ENCODE results near the gene MEIS2.

- no peak for TF ChIP-seq POLR2AphosphoS5 (IDR thresholded peaks at IDR 0.05)
- no peak for TF ChIP-seq CTCF (IDR thresholded peaks at IDR 0.05)
Observed at GRCh38 chr15:36880224-36880912, 220.0 kb downstream of the MEIS2 start.
